SJSA1 (cell line): ENCODE results near the gene COQ8B. TPM values are rescaled to one million over a fixed set of nuclear protein-coding genes. Genes with fewer than 3 reads are reported as not detected.

Experiments used
- DNase-seq, 2 experiments: peaks; one replicate each; pipeline ENCODE4 v3.0.0-alpha.2; 2015 to 2020; ENCODE audit warnings: low spot score in 2 of 2, low read depth in 1 of 2
- H3K27ac ChIP-seq: fragments of 250-450 bp; sonication (Bioruptor Pico); 2 replicates; pipeline ENCODE4 v1.5.1; 2020; ENCODE audit warnings: mild to moderate bottlenecking, moderate library complexity
- H3K27me3 ChIP-seq: fragments of 250-450 bp; sonication (Bioruptor Pico); replicated peaks from 2 replicates; pipeline ENCODE4 v1.5.1; 2020; ENCODE audit warnings: mild to moderate bottlenecking, moderate library complexity
- H3K36me3 ChIP-seq: fragments of 250-450 bp; sonication (Bioruptor Pico); 2 replicates; pipeline ENCODE4 v1.5.1; 2020; ENCODE audit warnings: mild to moderate bottlenecking
- H3K4me1 ChIP-seq: fragments of 250-450 bp; sonication (Bioruptor Pico); replicated peaks from 2 replicates; pipeline ENCODE4 v1.6.1; 2021; ENCODE audit warnings: mild to moderate bottlenecking
- H3K4me3 ChIP-seq: fragments of 250-450 bp; sonication (Bioruptor Pico); 2 replicates; pipeline ENCODE4 v1.5.1; 2020; ENCODE audit warnings: mild to moderate bottlenecking
- H3K9me3 ChIP-seq: fragments of 250-450 bp; sonication (Bioruptor Pico); replicated peaks from 2 replicates; pipeline ENCODE4 v1.5.1; 2020; ENCODE audit warnings: mild to moderate bottlenecking
- total RNA-seq: library from RNA; depleted of rRNA; stranded (reverse); fragments of >200 nt; shearing (Covaris generic); gene quantifications from 2 replicates; pipeline ENCODE4 v1.2.3, GENCODE V29; 2014

The COQ8B gene
- total RNA-seq, 1 experiment from 2014 or later, result 29.2 TPM

DNA sequence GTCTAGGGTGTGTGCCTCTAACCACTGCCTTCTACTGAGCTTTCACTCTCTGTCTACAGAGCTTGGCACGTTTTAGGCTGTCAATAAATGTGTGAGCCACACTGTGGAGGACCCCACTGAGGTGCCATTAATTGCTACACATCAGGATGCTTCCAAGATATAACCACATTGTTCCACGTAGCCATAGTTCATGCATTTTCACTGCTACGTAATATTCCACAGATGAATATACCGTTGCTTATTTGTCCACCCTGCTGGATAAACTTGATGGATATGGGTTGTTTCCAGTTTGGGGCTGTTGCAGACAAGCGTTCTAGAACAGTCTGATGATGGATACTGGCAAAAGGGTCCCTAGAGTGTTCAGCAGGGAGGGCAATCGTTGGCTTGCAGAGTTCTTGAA, 14.9 kb downstream of the COQ8B start:
- H3K4me1 ChIP-seq, result no peaks in the 10 kb centered on the region
- H3K36me3 ChIP-seq, result peaks cover 25% of the 10 kb centered on the region
- no peak overlapping the region for H3K27ac ChIP-seq
- no peak overlapping the region for H3K4me3 ChIP-seq
- no peaks in the 10 kb centered on the region for H3K9me3 ChIP-seq
- no peak for DNase-seq
- H3K27me3 ChIP-seq, result no peaks in the 10 kb centered on the region

DNA sequence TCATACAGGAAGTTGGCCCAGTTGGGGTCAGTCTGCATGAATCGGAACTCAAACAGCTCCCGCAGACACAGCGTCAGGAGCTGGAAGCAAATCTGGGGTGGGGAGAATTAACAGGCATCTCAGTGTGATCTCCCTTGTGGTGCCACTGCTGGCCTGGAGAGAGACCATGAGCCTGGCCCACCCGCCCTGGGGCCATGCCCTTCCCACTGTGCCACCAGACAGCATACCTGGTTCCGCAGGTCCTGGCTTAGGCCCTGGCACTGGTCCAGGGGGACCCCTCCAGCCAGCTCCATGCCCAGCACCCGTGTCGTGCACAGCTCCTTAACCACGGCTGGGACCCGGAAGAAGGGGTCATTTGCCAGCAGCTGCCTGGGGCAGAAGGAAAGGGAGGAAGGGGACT, 16.6 kb downstream of the COQ8B start:
- Histone ChIP-seq H3K9me3 (no peaks in the 10 kb centered on the region), H3K27me3 (no peaks in the 10 kb centered on the region), H3K4me3 (no peak overlapping the region), H3K36me3 (peaks cover 19% of the 10 kb centered on the region), H3K27ac (no peak overlapping the region), H3K4me1 (no peaks in the 10 kb centered on the region)
- no peak for DNase-seq

DNA sequence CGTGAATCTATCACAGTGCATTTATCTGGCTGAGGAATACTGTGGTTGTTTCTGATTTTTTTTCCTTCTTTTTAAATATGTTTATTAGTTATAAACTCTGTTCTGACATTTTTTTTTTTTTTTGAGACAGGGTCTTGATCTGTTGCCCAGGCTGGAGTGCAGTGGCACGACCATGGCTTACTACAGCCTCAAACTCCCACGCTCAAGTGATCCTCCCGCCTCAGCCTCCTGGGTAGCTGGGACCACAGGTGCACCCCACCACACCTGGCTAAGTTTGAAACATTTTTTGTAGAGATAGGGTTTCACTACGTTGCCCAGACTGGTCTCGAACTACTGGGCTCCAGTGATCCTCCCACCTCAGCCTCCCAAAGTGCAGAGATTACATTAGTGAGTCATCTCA, 19.7 kb downstream of the COQ8B start:
- no peaks in the 10 kb centered on the region for H3K4me1 ChIP-seq
- no peak for DNase-seq
- H3K9me3 ChIP-seq, result no peaks in the 10 kb centered on the region
- H3K27me3 ChIP-seq, result no peaks in the 10 kb centered on the region
- no peak overlapping the region for H3K27ac ChIP-seq
- no peak overlapping the region for H3K4me3 ChIP-seq
- peaks cover 9% of the 10 kb centered on the region for H3K36me3 ChIP-seq

DNA sequence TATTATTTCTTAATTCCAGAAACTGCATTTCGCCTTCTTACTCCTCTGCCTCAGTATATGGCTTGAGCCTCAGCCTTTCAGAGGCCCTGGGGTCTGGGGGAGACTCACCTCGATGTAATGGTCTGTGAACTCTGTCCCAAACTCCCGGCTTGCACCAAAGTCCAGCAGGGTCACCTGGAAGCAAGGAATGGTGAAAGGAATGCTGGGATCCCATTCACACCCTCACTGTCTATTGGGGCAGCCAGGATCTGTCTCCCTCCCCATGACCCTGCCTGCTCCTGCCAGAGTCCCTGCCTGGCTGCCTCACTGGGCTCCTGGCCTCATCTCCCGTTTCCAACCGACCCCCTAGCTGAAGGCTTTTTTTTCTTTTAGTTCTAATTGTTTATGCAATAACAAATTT, 20.8 kb downstream of the COQ8B start:
- no peak overlapping the region for H3K4me3 ChIP-seq
- no peak overlapping the region for H3K27ac ChIP-seq
- H3K36me3 ChIP-seq, result peaks cover 6% of the 10 kb centered on the region; the same call in 1 of the 2 replicates
- H3K9me3 ChIP-seq, result no peaks in the 10 kb centered on the region
- H3K4me1 ChIP-seq, result peaks cover 6% of the 10 kb centered on the region
- DNase-seq, result no peak
- no peaks in the 10 kb centered on the region for H3K27me3 ChIP-seq

GRCh38 chr19:40693896-40694295, 22.8 kb downstream of the COQ8B start:
- Histone ChIP-seq H3K27ac (no peak overlapping the region), H3K27me3 (no peaks in the 10 kb centered on the region), H3K4me1 (peaks cover 23% of the 10 kb centered on the region), H3K4me3 (no peak overlapping the region), H3K9me3 (no peaks in the 10 kb centered on the region), H3K36me3 (peaks cover 8% of the 10 kb centered on the region; the same call in 1 of the 2 replicates)
- no peak for DNase-seq

DNA sequence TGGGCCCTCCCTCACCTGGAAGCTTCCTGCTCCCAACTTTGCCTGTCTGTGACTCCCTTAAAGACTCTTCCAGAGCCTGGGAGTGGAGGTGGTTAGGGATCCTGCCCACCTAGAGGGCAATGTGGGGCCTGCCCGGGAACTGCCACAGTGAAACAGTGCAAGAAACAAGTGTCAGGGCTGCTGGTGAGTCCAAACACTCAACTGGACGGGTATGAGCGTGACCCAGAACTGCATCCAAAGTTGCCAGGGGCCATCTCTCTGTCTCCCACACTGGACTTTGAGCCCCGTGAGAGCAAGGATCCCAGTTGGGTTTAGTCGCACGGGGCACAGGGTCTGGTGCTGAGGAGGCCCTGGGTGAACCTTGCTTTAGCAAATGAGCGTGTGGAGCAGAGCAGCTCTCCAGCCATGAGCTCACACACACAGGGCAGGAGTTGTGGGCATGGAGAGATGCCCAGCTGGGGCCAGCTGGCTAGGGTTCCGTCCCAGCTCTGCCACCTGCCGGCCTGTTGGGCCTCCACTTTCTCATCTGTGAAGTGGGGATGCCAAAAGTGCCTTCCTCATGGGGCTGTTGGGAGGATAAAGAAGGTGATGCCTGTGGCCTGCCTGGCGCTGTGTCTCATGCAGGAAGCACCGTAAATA, 23.4 kb downstream of the COQ8B start:
- Histone ChIP-seq H3K4me1 (peaks cover 29% of the 10 kb centered on the region), H3K4me3 (no peak overlapping the region), H3K36me3 (peaks cover 13% of the 10 kb centered on the region; the same call in 1 of the 2 replicates), H3K9me3 (no peaks in the 10 kb centered on the region), H3K27ac (no peak overlapping the region), H3K27me3 (no peaks in the 10 kb centered on the region)
- no peak for DNase-seq

DNA sequence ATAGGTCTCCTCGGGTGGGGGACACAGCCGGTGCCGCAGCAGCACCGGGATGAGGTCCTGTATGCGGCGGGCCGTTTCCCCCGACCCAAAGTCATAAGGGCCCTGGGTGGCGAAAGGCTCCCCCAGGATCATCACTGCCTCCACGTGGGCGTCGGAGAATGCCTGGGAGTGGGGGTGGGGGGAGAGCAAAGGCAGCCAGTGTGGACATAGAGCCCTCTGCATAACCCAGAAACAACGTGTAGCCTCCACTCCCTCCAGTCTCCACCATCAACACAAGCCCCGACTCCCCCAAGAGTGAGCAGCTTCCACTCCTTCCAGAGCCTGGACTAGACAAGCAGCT, 24.5 kb downstream of the COQ8B start:
- peaks cover 14% of the 10 kb centered on the region for H3K36me3 ChIP-seq
- DNase-seq, result no peak
- no peak overlapping the region for H3K4me3 ChIP-seq
- peaks cover 40% of the 10 kb centered on the region for H3K4me1 ChIP-seq
- no peak overlapping the region for H3K27ac ChIP-seq
- H3K27me3 ChIP-seq, result no peaks in the 10 kb centered on the region
- H3K9me3 ChIP-seq, result no peaks in the 10 kb centered on the region

DNA sequence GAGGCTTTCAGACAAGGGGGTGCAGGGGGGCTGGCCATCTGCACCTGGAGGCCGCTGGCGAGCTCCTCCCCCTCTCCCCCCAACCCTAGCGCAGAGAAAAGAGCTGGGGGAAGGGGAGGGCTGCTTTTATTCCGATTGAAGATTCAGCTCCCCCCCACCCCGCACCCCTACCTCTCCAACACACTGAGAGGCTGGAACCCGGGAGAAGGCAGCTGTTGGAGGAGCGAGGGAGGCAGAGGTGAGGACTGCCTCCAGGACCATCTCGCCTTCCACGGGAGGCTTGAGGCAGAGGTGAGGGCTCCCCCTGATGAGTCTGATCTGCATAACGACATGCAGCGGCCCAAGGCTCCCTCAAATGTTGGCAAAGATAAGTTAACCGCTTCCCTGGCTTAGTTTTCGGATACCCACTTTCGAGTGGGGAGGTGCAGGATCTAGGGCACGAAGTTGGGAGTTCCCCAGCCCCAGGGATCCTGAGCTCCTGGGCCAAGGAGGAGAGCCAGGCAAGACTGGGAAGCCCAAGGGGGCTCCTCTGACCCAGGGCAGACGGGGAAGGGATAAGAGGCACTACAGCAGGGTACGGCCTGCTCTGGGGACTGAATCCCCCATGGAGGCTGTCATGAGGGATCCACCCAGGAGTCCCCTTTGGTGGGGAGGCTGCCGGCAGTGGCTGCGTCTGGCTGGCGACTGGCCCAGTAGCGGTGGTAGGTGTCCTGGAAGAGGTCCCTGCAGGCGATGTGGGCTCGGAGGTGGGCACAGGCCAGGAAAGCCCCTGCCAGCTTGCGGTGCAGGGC, 25.1 kb downstream of the COQ8B start:
- peaks cover 43% of the 10 kb centered on the region for H3K4me1 ChIP-seq
- no peak overlapping the region for H3K4me3 ChIP-seq
- H3K27me3 ChIP-seq, result no peaks in the 10 kb centered on the region
- no peaks in the 10 kb centered on the region for H3K9me3 ChIP-seq
- H3K36me3 ChIP-seq, result peaks cover 19% of the 10 kb centered on the region
- peak in 1 of 2 experiments; percentile 6 for DNase-seq
- H3K27ac ChIP-seq, result peak overlapping the region; percentile 94

GRCh38 chr19:40690693-40691420, 25.8 kb downstream of the COQ8B start:
- H3K4me1 ChIP-seq, result peaks cover 43% of the 10 kb centered on the region
- peak overlapping the region; percentile 94 for H3K27ac ChIP-seq
- no peaks in the 10 kb centered on the region for H3K27me3 ChIP-seq
- peaks cover 26% of the 10 kb centered on the region for H3K36me3 ChIP-seq
- H3K4me3 ChIP-seq, result peak overlapping the region; percentile 87
- DNase-seq, result peak; percentile 82 to 94
- no peaks in the 10 kb centered on the region for H3K9me3 ChIP-seq

DNA sequence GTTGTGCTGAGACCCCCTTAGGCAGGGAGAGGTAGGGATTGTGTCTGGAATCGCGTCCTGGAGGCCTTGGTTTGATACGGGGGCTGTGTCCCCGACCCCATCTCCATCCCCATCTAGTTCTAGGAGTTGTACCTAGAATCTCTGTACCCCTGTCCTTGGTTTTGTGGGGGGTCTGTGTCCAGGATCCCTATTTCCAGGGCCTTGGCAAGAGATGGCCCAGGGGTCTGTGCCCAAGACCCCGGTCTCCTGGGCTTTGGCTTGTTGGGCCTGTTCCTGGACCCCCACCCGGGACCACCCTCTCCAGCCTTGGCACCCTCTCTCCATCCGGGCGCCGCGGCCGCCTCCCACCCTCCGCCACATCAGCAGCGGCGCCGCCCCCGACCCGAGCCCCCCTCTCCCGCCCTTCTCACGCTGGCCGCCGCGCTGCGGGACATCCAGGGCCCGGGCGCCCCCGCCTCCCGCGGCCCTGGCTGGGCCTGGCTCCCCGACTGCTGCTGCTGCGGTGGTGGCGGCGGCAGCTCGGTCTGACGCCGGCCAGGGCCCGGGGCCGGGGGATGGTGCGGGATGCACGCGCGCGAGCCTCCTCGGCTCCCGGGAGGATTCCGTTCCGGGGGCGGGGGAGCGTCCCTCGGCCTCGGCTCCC, 26.5 kb downstream of the COQ8B start, which contains the start of gene NUMBL:
Gene NUMBL (minus strand): TSS at position 602 of the 643 bp plus-strand sequence. CDS start 168 bp downstream, at position 434.
- Histone ChIP-seq H3K9me3 (no peaks in the 10 kb centered on the region), H3K27ac (peak within 1 kb of the TSS; percentile 94), H3K4me1 (peaks cover 43% of the 10 kb centered on the region), H3K4me3 (peak within 1 kb of the TSS; percentile 87), H3K36me3 (peaks cover 33% of the 10 kb centered on the region), H3K27me3 (no peaks in the 10 kb centered on the region)
- DNase-seq, result peak in 1 of 2 experiments; percentile 38

DNA sequence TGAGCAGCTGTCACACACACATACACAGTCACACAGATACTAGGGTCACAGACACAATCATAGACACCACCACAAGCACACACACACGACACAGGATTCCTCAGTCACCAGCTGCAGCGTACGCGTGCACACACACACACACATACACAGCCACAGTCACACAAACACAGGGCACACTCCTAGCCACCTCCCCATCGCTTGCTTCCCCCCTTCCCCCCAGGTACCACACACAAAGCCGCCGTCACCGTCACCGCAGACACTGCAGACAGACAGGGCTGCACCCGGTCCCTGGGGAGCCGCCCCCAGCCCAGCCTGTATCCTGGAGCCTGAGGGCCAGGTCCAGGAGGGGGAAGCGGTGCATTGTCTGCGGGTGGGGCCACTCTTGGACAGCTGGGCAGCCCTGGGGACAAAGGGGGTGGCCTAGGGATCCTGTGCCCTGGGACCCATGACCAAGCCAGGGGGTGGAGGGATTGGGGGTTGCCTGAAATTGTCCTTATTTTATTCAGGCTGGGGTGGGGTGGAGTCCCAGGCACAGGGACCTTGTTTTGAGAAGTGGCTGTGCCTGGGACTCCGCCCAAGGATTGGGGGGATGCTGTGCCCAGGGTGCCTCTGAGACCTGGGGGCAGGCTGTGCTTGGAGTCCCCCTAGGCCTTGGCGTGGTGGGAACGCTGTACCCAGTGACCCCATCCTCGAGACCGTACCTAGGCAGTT, 27.2 kb downstream of the COQ8B start:
- peaks cover 36% of the 10 kb centered on the region for H3K36me3 ChIP-seq
- H3K4me1 ChIP-seq, result peaks cover 43% of the 10 kb centered on the region
- DNase-seq, result peak; percentile 52 to 71
- peak overlapping the region; percentile 94 for H3K27ac ChIP-seq
- no peaks in the 10 kb centered on the region for H3K9me3 ChIP-seq
- H3K4me3 ChIP-seq, result peak overlapping the region; percentile 87
- no peaks in the 10 kb centered on the region for H3K27me3 ChIP-seq

- no peaks in the 10 kb centered on the region for H3K27me3 ChIP-seq
- H3K4me1 ChIP-seq, result peaks cover 43% of the 10 kb centered on the region
- no peaks in the 10 kb centered on the region for H3K9me3 ChIP-seq
- no peak overlapping the region for H3K27ac ChIP-seq
- H3K4me3 ChIP-seq, result peak overlapping the region; percentile 87
- DNase-seq, result peak in 1 of 2 experiments; percentile 9
- peaks cover 34% of the 10 kb centered on the region for H3K36me3 ChIP-seq
Measured at GRCh38 chr19:40688987-40689338, 27.7 kb downstream of the COQ8B start.

- Histone ChIP-seq H3K27me3 (no peaks in the 10 kb centered on the region), H3K4me1 (peaks cover 43% of the 10 kb centered on the region), H3K9me3 (no peaks in the 10 kb centered on the region), H3K36me3 (peaks cover 36% of the 10 kb centered on the region), H3K27ac (no peak overlapping the region), H3K4me3 (no peak overlapping the region)
- peak in 1 of 2 experiments; percentile 10 for DNase-seq
Measured at GRCh38 chr19:40688309-40688708, 28.4 kb downstream of the COQ8B start.
